Stimulated activated CD4-positive, alpha-beta T cell treated with anti-CD3 and anti-CD28 coated beads, Interleukin-4, amount 100 ng/mL, for 4 hours (primary cell): Measurements from ENCODE around the gene PI4K2A.

ENCODE experiments used
- DNase-seq, 2 experiments: peaks; one replicate each; pipeline ENCODE4 v3.0.0-alpha.2; 2020

Gene PI4K2A

DNA sequence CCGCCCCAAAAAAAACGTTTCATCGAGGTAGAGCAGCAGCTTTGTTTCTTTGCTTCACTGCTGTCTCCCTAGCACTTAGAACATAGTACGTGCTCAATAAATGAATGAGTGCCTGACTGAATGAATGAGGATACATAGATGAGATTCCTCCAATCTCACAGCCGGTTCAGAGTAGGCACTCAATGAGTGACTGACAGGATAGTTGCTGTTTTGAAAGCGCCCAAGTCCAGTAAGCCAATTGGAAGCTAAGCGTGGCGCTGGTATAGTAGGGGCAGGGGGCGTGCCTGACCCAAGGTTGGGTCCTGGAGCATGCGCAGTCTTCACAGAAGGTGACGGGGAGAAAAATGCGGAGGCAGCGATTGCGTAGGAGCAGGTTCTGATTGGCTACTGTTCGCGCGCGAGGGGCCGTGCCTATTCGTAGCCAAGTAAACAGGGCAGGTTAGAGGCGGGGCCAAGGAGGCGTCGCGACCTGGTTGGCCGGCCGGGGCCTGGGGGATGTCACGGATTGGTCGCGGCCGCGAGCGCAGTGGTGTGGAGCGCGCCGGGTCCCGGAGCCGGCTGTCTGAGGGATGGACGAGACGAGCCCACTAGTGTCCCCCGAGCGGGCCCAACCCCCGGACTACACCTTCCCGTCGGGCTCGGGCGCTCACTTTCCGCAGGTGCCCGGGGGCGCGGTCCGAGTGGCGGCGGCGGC is at the start of gene PI4K2A:
PI4K2A (plus strand) TSS at position 498 of the 694 bp plus-strand sequence; CDS start at position 570, 72 bp downstream.
- peak; percentile 97 to 99 for DNase-seq

DNA sequence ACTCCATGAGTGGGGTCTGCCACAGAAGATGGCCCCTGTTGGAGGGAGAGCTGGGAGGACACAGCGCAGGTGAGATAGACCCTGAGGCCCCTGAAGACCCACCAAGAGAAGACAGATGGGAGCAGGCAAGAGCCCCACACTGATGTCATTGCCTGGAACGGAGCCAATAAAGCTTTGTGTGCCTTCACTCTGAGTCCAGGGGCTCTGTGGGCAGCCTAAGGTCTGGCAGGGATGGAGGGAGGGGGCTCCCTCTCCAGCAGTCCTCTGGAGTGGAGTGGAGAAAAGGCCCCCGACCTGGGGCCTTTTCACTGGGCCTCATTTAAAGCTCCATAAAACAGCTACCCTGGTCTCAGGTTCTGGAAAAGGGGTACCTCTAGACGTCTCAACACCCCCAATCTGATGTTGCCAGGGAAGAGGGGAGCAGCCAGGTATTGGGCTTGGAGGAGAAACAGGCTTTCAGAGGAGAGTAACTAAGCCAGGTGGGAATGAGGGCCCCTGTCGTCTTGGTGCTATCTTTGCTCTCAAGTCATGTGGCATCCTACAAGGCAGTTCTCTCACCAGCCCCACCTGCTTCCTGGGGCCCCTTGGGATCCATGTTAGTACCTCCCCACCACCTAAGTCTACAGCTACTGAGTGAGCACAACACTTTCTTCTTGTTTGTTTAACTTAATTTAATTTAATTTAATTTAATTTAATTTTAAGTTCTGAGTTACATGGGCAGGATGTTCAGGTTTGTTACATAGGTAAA is 49.5 kb upstream of the PI4K2A start:
- no peak for DNase-seq

DNA sequence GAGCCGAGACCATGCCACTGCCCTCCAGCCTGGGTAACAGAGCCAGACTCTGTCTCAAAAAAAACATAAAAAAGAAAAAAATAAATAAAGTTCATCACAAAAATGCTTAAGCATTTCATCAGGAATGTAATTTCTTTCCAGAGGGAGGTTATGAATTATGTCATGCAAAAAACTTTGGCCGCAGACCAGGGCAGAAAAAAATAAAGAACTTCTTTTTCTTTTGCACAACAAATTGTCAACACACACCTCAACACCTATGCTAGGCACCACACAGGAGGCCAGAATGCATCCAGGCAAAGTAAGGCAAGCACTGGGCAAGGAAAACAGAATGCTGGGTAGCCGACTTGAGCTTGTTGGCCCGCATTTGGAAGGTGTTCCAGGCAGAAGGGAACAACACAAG is 47.0 kb upstream of the PI4K2A start:
- no peak for DNase-seq

DNA sequence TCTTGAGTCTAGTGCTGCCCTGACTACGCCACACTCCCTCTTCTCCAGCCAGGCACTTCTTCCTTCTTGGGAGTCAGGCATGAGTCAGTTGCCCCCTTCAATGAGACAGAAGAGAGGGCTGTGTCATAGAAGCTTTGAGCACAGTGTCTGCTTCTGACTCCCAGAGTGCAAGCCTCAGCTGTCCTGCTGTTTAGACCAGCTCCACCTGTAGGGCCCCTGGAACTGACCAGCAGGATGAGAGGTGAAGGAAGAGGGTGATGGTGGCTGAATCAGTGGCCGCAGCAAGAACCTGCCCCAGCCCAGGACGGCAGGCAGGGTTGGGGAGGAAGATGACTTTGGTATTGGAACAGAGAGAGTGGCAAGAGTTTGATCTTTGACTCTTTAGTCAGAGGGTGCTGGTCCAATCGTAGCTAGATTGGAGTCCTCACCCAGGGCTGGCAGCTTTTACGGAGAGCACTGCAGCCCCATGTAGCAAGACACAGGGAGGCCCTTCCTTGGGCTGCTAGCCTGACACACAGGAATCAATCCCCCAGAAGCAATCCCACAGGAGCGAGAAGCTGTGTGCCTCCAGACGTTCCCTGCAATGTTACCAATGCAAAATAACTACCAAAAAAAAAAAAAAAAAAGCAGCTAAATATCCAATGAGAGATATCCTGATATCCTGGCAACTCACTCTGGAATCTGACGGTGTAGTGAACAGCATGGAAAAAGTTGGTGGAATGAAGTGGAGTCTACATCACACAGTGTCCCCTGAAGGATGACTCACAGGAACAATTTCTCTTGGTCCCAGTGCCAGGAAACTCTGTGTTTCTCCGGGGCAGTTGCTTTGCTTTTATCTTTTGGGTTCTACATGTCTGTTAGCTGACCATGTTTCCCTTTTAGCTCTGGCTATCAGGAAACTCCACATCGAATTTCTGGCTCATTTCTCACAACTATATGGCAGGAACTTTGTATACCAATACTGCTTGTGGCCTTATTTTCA is 44.1 kb upstream of the PI4K2A start:
- no peak for DNase-seq

DNA sequence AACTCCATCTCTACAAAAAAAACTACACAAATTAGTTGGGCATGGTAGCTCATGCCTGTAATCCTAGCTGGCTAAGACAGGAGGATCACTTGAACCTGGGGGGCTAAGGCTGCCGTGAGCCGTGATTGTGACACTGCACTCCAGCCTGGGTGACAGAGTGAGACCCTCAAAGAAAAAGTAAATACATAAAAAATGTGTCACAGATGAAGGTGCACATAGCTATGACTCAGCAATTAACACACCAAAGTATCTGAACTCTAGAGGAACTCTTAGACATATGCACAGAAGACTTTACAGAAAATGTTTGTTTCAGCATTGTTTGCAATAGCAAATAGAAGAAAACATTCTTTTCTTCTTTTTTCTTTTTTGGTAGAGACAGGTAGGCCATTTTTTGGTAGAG is 42.7 kb upstream of the PI4K2A start:
- no peak for DNase-seq

DNA sequence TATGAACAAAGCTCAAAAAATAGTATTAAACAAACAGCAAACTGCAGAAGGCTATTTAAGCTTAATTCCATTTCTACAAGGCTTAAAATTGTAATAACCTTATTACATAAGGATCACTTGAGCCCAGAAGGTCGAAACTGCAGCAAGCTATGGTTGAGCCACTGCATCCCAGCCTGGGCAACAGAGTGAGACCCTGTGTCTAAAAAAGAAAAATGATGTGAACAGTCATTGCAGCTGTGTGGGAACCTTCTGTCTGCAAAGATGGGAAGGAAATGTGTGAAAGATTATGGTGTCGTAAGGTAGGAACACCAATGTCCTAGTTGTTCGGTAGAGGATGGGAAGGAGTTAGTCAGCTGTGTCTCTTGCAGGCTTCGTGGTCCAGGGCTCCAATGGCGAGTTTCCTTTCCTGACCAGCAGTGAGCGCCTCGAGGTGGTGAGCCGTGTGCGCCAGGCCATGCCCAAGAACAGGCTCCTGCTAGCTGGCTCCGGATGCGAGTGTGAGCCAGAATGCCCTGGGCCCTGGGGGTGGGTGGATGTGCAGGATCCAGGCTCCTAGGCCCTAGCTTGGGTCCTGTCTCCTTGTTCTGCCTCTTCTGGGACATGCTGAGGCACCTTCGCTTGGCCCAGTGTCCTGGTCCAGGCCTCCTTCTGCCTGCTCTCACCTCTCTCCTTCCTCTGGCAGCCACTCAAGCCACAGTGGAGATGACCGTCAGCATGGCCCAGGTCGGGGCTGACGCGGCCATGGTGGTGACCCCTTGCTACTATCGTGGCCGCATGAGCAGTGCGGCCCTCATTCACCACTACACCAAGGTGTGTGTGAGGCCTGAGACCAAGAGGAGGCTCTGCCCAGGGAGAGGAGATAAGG is 41.8 kb upstream of the PI4K2A start:
- no peak for DNase-seq

DNA sequence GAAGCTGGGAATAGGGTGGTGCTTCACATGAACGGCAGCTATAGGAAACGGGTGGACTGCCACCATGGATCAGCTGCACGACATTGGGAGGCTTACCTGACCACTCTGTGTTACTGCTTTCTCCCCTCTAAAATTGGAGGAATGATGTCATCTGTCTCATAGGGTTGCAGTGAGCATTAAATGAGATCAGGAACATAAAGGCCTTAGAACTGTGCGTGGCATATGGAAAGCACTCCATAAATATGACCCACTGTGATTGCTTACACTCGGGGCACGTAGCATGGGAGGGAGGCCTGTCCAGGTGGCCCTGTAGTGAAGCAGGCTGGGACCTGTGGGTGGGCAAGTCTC is 41.2 kb upstream of the PI4K2A start:
- no peak for DNase-seq

DNA sequence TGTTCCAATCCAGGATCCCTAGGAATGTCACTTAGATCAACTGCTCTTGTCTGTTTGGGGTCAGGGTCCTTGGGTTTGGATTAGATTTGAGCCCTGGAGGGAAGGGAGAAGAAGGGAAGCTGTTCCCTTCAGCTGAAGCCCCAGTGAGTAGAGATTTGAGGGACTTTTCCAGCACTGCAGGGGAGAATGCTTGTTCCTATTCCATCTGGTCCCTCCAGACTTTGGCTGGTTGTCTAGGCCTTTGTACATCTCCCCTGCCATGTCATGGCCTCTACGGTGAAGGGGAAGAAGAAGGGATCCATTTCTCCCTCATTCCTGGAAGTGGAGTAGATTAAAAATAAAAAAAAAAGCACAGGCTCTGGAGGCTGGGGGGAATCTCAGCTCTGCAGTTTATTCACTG is 39.9 kb upstream of the PI4K2A start:
- no peak for DNase-seq

DNA sequence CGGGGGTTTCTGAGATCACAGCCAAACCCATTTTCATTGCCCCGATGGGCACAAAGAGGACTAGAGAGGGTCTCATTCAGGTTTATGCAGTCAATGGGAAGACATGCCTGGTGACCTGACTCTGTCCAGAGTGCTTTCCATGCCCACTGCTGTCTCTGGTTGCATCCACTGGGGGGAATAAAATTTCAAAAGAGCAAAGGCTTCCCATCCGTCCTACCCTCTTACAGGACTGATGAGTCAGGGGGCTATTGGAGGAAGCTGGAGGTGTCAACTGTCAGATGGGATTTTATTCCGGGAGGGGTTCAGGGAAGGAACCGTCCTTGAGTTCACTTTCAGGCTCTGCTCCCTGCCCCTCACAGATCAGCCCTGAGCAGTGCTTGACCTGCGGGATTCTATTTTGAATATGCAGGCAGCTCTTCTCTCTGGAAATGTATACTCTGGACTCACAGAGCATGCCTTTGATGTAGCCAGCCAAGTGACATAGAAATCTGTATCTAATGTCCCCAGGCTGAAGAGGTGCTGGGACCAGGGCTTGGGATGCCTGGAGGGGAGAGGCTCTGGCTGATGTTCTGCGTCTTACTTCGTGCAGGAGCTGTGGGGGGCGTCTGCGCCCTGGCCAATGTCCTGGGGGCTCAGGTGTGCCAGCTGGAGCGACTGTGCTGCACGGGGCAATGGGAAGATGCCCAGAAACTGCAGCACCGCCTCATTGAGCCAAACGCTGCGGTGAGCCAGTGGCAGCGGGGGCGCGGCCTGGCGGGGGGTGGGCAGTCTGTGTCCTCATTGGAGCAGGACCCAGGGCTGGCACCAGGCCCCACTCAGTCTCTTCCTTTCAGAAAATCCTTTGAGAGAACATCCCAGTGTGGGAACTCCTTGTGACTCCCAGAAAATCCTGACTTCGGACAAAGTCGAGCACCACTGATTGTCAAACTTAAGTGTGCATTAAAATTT is 38.9 kb upstream of the PI4K2A start:
- no peak for DNase-seq

DNA sequence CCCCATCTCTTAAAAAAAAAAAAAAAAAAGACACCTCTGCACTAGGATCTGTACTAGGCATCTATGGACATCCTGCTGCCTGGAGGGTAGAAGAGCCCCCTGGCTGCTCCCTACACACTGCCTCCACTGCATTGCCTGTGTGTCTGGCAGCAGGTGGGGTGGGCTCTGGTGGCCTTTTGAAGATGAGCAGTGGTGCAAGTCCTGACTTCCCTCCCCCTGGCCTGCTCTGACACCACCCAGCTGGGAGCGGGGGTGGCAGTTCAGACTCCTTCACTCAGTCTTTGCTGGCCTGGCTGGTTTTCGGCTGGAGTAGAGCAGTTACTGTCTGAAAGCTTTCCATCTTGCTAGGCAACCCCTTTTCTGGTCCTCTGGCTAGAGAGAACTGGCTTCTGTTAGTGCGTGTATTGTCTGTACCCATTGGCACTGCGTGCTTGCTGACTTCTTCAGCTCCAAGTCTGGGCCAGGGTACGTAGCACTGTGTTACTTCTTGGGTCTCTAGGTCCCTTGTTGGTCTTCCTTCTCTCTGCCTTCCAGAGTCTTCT is 33.3 kb upstream of the PI4K2A start:
- no peak for DNase-seq

DNA sequence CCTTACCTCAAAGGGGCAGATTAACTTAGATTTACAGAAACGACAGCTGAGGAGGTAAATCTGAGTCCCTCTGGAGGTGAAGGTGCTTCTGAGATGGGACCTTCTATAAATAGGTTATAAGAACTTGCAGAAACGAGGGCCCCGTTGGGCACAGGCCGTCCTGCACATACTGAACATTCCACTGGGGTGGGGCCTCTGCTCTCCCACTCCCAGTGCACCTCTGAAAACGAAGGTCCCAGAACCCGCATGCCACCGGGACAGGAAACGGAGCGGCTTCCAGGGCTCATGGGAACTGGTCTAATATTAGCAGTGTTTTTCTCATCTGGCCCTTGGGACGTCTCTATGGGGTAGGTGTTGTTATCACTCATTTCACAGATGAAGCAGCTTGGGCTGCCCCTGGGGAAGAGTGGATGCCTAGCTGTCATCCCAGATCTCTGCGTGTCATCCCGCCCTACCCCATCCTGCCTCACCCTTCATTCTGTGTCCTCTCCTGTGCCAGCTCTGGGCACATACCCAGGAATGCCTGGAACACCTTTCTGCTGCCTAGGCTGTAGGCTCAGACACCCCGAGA is 31.4 kb upstream of the PI4K2A start:
- DNase-seq, result no peak

DNA sequence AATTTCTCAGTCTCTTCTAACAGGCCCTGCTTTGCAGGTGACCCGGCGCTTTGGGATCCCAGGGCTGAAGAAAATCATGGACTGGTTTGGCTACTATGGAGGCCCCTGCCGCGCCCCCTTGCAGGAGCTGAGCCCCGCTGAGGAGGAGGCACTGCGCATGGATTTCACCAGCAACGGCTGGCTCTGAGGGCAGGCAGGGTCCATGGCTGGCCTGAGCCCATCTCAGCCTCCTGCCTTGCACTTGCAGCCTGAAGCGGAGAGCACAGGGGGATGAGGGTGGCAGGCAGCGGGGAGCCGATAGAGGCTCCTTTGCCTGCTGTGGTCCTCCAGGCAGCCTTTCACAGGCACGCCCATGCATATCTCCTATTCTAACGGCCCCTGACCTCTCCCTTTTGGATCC is 29.0 kb upstream of the PI4K2A start:
- no peak for DNase-seq

DNA sequence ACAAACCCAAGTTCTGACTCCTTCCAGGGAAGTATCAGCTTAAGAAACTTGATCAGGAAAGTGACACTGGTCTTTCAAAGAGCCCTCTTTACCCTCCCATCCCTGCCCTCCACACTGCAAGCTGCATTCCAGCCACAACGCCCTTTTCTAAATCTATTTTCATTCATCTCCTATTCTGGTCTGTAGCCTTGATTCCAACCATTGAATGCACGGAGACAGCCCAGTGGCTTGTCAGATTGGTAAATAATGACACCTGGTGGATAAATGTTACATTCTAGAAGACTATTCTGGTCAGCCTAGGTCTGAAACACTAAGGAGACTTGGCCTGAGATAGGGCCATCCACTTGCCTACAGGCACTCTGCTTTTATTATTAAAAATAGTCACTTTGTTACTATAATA is 28.1 kb upstream of the PI4K2A start:
- no peak for DNase-seq

DNA sequence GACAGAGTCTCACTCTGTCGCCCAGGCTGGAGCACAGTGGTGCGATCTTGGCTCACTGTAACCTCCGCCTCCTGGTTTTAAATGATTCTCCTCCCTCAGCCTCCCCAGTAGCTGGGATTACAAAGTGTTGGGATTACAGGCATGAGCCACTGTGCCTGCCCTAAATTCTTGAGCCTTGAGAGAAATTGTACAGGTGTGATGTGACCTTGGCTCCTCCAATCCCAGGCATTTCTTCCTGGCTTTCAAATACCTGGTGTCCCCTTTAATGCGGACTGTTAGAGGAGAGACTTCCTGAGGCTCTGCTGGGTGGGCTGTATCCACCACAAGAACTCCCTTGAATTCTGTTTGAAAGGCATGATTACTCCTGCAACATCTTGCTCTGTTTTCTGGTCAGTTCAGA is 22.2 kb upstream of the PI4K2A start:
- no peak for DNase-seq

DNA sequence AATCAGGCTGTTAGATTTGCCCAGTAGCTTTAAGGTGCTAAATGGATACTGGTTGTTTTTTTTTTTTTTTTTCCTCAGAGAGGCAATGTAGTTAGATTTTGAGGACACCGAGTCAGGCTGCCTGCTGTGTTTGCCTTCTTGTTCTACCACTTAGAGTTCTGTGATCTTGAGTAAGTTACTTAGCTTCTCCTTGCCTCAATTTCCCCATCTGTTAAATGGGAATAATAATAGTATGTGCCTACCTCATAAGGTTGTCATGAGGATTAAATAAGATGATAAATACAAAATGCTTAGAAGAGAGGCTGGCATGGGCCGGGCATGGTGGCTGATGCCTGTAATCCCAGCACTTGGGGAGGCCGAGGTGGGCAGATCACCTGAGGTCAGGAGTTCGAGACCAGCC is 21.7 kb upstream of the PI4K2A start:
- DNase-seq, result no peak

DNA sequence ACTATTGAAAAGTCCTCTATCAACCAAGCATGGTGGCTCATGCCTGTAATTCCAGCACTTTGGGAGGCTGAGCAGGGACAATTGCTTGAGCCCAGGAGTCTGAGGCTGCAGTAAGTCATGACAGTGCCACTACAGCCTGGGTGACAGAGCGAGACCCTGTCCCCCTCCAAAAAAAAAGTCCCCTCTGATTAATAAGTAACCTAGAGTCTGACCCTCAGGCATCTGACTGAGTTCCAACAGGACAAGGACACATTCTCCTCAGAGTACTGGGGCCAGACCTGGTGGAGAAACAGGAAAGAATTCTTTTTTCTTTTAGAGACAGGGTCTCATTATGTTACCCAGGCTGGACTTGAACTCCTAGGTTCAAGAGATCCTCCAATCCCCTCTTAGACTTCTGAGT is 17.2 kb upstream of the PI4K2A start:
- DNase-seq, result no peak

DNA sequence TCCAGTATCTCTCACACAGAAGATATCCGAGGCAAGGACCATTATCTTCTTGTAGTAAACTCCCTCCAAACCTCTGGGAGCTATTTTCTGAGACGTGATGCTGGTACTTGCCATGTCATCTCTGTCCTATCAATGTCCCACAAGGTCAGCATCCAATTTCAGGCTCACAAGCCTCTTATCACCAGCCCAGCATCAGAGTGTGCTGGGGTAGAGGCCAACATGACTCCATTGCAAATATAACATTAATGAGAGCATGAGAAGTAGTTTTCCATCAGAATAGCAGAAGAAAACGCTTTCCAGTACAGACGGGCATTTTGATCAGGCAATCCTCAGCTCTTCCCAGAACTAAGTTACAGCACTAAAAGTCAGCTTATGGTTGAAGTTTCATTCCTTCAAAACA is 12.7 kb upstream of the PI4K2A start:
- no peak for DNase-seq

DNA sequence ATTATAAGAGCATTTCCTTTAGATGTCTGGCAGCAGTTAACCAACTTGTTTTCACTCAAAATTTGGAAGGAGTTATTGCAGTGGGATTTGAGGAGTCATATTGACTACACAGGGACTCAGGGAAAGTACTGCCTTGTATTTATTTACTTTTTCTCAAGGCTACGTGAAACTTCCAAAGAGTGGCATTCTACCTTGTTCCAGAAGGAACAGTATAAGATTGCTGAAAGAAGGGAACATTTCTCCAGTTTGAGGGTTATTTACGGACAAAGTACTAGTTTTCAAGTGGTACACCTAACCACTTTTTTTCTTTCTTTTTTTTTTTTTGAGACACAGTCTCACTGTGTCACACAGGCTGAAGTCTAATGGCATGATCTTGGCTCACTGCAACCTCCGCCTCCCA is 12.2 kb upstream of the PI4K2A start:
- DNase-seq, result no peak

DNA sequence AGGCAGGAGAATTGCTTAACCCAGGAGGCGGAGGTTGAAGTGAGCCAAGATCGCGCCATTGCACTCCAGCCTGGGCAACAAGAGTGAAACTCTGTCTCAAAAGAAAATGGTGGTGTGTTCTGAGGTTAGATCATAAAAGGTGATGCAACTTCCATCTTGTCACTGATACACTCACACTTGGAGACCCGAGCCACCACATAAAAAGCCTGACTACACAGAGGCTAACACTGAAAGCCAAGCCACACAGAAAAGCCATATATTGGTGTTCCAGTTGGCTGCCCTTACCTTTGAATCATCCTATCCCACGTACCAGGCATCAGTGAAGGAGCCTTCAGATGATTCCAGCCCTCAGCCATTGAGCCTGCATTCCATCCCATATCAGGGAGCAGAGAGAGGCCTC is 11.2 kb upstream of the PI4K2A start:
- no peak for DNase-seq

DNA sequence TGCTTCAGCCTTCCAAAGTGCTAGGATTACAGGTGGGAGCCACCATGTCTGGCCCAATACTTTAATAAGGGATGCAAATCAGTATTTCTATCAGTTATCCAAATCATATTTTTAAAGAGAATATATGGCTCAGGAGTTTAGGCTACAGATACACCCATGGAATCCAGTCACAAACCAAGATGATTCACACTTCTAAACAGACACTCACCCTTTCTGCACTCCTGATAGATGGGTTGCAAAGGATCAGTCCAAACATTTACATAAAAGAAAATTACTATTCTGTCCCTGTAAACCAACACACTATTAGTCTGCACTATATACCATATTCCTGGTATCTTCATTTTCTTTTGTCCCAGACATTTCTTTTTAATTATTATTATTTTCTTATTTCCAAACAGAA is 9.4 kb upstream of the PI4K2A start:
- DNase-seq, result no peak
